Femur (tissue), 1 donor: ENCODE data around the gene ACTR2.
"Not testable (repeated sequence)": the region's sequence is repeated elsewhere in the genome, so short reads cannot be mapped to it uniquely, and the experiment has no call there.

Experiments used
- DNase-seq: peaks from one replicate; pipeline ENCODE4 v3.0.0-alpha.2; 2017

The ACTR2 gene

DNA sequence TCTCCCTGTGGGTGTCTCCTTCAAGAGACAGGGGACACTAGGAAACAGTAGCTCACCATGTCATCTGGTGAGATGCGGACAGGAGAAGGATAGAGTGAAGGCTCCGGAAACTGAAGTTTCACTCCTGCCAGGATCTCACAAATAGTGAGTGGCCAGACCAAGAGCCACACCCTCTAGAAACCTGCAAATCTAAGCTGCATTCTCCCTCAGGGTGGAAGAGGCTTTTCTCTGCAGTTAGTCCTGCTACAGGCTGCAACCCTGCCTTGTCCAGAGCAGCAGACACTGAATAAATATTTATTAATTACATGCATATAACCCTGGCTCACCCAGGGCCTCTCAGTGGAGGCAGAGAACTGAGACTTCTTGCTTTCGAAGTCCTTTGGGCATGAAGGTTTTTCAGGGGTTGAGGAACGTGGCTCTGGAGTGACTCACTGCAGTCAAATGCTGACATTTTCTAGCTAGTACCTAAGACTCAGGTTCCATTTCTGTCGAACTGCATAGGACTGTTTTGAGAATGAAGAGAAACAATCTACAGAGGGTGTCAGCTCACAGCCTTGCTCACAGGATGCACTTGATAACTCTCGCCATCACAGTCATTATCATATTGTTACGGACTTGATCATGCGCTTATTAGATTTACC is 87.3 kb downstream of the ACTR2 start:
- DNase-seq, result no peak

DNA sequence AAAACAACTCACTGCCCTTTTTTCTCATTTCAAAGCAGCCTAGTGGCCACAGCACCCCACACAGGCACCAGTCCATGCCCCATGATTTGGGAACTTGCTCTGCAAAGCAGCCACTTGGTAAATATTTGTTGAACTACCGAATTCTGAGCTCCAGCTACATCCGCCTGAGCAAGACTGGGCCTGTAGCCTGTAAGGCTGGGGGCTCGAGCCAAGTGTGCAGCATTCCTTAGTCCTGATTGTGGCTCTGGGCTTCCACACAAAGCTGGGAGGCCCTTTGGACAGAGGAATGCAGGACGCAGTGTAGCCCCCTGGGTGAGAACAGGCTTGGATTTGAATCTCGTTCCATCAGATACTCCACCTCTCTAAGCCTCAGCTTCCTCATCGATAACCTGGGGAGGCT is 88.4 kb downstream of the ACTR2 start:
- DNase-seq, result peak; percentile 82

DNA sequence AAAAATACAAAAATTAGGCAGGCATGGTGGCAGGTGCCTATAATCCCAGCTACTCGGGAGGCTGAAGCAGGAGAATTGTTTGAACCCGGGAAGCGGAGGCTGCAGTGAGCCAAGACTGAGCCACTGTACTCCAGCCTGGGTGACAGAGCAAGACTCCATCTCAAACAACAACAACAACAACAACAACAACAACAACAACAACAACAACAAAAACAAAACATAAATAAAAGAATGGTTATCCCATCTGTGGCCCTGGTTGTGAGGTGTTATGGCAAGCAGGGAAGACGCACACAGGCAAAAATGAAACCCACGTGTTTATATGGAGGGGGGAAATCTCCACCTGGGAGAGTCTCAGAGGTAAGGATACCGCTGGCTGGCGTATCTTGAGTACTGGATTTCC is 89.7 kb downstream of the ACTR2 start:
- not testable (repeated sequence) for DNase-seq

DNA sequence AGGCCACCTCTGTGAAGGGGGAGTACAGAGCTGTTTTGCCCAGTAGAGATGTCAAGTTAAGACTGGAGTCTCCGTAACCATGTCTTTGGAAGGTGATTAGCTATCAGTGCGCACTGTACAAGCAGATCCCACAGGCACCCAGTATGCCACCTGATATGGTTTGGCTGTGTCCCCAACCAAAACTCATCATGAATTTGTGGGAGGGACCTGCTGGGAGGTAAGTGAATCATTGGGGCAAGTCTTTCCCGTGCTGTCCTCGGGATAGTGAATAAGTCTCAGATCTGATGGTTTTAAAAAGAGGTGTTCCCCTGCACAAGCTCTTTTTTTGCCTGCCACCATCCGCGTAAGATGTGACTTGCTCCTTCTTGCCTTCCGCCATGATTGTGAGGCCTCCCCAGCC is 90.2 kb downstream of the ACTR2 start:
- DNase-seq, result no peak

DNA sequence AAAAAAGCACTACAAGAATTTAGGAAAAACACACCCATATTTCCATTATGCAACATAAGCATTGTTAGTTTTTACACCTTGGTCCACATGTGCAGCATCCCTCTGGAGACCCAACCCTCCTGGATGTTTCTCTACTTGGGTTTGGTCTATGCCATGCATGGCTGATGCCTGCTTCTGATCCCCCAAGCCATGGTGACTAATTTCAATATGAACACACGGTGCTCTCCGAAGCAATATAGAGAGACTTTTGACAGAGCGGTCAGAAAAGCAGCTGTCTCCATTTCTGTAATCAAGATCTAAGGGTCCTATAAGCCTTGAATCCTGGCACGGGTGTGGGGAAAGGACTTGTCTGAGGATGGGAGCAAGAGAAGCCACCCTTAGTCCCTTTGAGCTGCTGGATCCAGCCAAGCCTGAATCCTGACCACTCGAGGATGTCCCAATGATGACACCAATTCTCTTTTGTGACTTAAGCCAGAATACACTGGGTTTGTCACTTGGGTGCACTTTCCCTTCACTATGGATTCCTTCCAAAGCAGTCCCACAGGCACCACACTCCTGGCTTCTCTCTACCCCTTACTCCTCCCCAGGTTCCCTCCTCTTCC is 91.5 kb downstream of the ACTR2 start:
- DNase-seq, result no peak

DNA sequence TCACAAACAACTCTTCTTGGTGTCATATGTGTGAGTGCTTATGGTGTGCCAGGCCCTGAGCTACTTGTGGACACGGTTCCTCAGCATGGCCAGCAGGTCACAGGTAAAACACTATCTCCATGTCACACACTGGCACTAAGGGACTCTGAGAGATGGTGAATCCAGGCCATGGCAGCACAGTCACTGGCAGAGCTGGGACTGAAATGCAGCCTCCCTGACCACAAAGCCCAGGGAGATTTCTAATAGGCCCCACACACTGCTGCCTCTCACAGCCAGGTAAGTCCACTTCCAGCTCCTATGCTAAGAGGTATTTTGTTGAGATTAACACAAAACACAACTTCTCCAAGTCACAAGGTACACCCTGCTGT is 92.0 kb downstream of the ACTR2 start:
- no peak for DNase-seq

DNA sequence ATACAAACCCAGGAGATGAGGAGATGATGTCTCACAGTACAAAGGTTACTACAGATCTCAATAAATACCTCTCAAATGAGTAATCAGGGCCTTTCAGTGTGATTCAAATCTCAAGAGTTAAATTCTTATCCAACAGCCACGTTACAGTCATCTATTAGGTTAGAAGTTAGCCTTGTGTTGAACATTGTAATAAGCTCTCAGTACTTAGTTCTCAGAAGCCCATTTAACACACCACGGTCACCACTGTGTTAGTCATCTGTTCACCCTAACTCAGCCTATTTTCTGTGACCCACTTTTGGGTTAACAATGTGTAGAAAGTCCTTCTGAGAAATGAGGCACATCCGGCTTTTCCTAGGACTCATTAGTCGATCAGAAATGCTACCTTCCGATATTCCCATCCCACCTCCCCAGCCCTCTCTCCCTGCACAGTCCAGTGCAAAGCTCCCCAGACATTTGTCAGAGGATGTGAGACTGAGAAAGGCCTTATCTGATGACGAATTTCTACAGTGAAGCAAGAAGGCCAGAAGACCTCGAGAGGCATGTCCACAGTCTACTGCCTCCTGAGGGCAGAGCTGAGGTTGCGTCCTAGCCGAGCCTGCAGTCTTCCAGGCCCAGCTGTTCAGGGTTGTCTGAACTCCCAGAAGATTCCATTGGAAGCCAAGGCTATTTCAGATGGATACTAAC is 92.6 kb downstream of the ACTR2 start:
- no peak for DNase-seq
